ENCODE results near the gene DCP2. TPM values are rescaled to one million over a fixed set of nuclear protein-coding genes. Genes with fewer than 3 reads are reported as not detected.

DCP2 gene
- total RNA-seq, 1 donor, result 27.9 TPM

DNA sequence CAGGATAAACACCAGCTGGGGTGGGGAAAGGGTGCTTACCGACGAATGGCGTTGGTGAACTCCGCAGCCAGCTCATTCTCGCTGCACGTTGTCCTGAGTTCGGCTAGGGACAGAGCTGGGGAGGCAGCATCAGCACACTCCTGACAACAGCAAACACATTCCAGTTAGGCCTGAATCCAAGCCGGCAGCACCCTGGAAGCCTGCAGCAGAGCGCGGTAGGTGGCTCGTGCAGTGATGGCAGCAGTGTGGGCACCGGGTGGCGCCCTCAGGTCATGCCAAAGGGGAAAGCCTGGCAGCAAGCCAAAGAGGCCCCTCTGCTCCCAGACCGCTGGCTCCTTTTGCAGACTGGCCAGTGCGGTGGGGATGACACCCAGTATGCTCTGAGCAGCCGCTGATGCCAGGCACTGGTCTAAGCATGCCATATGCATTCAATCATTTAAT, 66.9 kb downstream of the DCP2 start:
- Histone ChIP-seq H3K27me3 (ENCODE audit: insufficient read depth, low read length) (no peaks in the 10 kb centered on the region), H3K27ac (ENCODE audit: low read depth, low read length) (no peak overlapping the region), H3K4me1 (ENCODE audit: insufficient read depth, low read length) (peaks cover 6% of the 10 kb centered on the region), H3K4me2 (ENCODE audit: insufficient read depth, low read length) (no peak overlapping the region), H2AFZ (ENCODE audit: low read length) (no peak overlapping the region), H3K4me3 (ENCODE audit: insufficient read depth, low read length) (no peak overlapping the region), H3K9me3 (ENCODE audit: low read depth, low read length) (no peaks in the 10 kb centered on the region), H3K36me3 (ENCODE audit: insufficient read depth, low read length) (no peaks in the 10 kb centered on the region), H3K79me2 (ENCODE audit: insufficient read depth, low read length) (no peaks in the 10 kb centered on the region), H4K20me1 (ENCODE audit: insufficient read depth, low read length) (no peaks in the 10 kb centered on the region)
- TF ChIP-seq, protein P1, sequence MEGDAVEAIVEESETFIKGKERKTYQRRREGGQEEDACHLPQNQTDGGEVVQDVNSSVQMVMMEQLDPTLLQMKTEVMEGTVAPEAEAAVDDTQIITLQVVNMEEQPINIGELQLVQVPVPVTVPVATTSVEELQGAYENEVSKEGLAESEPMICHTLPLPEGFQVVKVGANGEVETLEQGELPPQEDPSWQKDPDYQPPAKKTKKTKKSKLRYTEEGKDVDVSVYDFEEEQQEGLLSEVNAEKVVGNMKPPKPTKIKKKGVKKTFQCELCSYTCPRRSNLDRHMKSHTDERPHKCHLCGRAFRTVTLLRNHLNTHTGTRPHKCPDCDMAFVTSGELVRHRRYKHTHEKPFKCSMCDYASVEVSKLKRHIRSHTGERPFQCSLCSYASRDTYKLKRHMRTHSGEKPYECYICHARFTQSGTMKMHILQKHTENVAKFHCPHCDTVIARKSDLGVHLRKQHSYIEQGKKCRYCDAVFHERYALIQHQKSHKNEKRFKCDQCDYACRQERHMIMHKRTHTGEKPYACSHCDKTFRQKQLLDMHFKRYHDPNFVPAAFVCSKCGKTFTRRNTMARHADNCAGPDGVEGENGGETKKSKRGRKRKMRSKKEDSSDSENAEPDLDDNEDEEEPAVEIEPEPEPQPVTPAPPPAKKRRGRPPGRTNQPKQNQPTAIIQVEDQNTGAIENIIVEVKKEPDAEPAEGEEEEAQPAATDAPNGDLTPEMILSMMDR (IDR thresholded peaks at IDR 0.05; ENCODE audit: extremely low read depth, low read depth, low read length), result peak; percentile 16
- DNase-seq (ENCODE audit: insufficient read length, low spot score, missing footprints), result peak; percentile 38

DNA sequence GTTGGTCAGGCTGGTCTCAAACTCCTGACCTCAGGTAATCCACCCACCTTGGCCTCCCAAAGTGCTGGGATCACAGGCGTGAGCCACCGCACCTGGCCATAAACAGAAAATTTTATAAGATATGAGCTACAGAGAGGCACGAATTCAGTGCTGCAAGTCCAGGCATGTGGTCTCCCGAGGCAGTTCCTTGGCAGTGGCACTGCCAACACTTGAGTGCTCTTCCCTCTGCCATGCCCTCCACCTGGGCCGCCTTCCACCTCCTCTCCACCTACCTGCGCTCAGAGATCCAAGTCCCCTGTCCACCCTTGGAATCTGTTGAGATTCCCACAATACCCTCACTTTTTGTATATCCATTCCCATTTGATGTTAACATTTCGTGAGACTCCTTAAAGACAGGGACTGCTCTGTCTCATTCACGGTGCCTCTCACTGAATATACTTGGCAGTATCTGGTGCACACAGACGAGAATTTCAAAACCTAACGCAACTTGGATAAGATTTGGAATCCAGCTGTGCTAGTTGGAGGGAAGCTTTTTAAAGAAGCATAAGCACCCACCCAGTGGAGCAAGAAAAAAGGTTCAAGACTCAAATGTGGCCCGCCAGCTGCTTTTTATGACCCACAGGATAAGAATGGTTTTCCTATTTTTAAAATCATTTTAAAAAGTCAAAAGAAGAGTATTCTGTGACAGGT, 68.3 kb downstream of the DCP2 start:
- TF ChIP-seq, protein P1 (IDR thresholded peaks at IDR 0.05; ENCODE audit: extremely low read depth, low read depth, low read length), result no peak
- no peaks in the 10 kb centered on the region for H4K20me1 ChIP-seq (ENCODE audit: insufficient read depth, low read length)
- no peak overlapping the region for H3K4me2 ChIP-seq (ENCODE audit: insufficient read depth, low read length)
- H3K4me1 ChIP-seq (ENCODE audit: insufficient read depth, low read length), result peaks cover 3% of the 10 kb centered on the region
- no peaks in the 10 kb centered on the region for H3K27me3 ChIP-seq (ENCODE audit: insufficient read depth, low read length)
- H3K36me3 ChIP-seq (ENCODE audit: insufficient read depth, low read length), result no peaks in the 10 kb centered on the region
- no peaks in the 10 kb centered on the region for H3K79me2 ChIP-seq (ENCODE audit: insufficient read depth, low read length)
- no peak for DNase-seq (ENCODE audit: insufficient read length, low spot score, missing footprints)
- H2AFZ ChIP-seq (ENCODE audit: low read length), result no peak overlapping the region
- no peaks in the 10 kb centered on the region for H3K9me3 ChIP-seq (ENCODE audit: low read depth, low read length)
- no peak overlapping the region for H3K27ac ChIP-seq (ENCODE audit: low read depth, low read length)
- H3K4me3 ChIP-seq (ENCODE audit: insufficient read depth, low read length), result no peak overlapping the region

DNA sequence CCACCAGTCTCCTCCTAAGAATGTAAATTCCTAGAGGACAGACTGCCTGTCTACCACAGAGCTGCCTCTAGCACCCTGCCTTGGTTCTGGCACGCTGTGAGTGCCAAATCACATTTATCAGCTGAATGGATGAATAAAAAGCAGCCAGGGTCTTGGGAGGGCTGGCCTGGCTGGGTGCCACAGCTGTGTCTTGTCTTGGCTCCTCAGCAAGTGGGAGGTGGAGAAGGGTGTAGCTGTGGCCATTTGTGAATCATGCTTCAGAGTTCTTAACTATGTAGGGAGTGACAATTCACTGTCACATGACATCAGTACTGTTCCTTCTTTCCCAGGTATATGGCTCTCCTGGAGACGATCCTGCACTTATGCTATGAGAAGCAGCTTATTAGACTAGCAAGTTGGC, 70.6 kb downstream of the DCP2 start:
- no peaks in the 10 kb centered on the region for H4K20me1 ChIP-seq (ENCODE audit: insufficient read depth, low read length)
- no peak overlapping the region for H2AFZ ChIP-seq (ENCODE audit: low read length)
- H3K9me3 ChIP-seq (ENCODE audit: low read depth, low read length), result no peaks in the 10 kb centered on the region
- H3K4me3 ChIP-seq (ENCODE audit: insufficient read depth, low read length), result no peak overlapping the region
- H3K4me1 ChIP-seq (ENCODE audit: insufficient read depth, low read length), result peaks cover 22% of the 10 kb centered on the region
- H3K27me3 ChIP-seq (ENCODE audit: insufficient read depth, low read length), result no peaks in the 10 kb centered on the region
- TF ChIP-seq, protein P1 (IDR thresholded peaks at IDR 0.05; ENCODE audit: extremely low read depth, low read depth, low read length), result no peak
- no peak overlapping the region for H3K4me2 ChIP-seq (ENCODE audit: insufficient read depth, low read length)
- H3K36me3 ChIP-seq (ENCODE audit: insufficient read depth, low read length), result no peaks in the 10 kb centered on the region
- H3K27ac ChIP-seq (ENCODE audit: low read depth, low read length), result no peak overlapping the region
- DNase-seq (ENCODE audit: insufficient read length, low spot score, missing footprints), result peak; percentile 67
- no peaks in the 10 kb centered on the region for H3K79me2 ChIP-seq (ENCODE audit: insufficient read depth, low read length)

DNA sequence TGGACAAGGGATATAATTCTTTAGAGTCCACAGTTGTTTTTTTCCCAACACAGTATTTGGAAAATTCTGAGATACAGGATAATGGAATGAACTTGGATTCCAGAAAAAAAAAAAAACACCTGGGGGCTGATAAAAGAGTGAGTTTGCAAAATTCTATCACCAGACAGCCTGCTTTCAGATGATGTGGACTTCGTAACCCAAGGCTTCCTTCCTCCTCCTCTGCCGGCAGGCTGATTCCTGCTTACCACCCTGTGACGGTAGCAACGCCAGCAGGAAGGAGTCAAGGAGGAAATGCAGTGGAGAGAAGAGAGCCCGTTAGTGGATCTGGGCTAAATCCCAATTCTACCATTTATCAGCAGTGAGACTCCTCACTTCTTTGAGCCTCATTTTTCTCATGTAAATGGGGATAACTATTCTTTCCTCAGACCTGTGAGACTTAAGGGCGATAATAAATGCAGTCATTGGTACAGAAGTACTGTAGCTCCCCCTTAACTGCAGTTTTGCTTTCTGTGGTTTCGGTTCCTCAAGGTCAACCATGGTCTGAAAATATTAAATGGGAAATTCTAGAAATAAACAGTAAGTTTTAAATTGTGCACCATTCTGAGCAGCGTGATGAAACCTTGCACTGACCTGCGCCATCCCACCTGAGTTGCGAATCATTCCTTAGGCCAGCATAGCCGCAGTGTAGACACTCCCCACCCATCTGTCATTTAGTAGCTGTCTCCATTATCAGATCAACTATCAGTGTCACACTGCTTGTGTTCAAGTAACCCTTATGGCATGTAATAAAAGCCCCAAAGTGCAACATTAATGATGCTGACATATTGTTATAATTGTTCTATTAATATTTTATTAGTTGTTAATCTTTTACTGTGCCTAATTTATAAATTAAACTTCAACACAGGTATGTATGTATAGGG, 71.4 kb downstream of the DCP2 start:
- H3K4me3 ChIP-seq (ENCODE audit: insufficient read depth, low read length), result no peak overlapping the region
- peak; percentile 18 for DNase-seq (ENCODE audit: insufficient read length, low spot score, missing footprints)
- H3K79me2 ChIP-seq (ENCODE audit: insufficient read depth, low read length), result no peaks in the 10 kb centered on the region
- no peaks in the 10 kb centered on the region for H3K36me3 ChIP-seq (ENCODE audit: insufficient read depth, low read length)
- H4K20me1 ChIP-seq (ENCODE audit: insufficient read depth, low read length), result no peaks in the 10 kb centered on the region
- TF ChIP-seq, protein P1 (IDR thresholded peaks at IDR 0.05; ENCODE audit: extremely low read depth, low read depth, low read length), result no peak
- no peak overlapping the region for H3K27ac ChIP-seq (ENCODE audit: low read depth, low read length)
- H3K4me1 ChIP-seq (ENCODE audit: insufficient read depth, low read length), result peaks cover 28% of the 10 kb centered on the region
- H3K4me2 ChIP-seq (ENCODE audit: insufficient read depth, low read length), result no peak overlapping the region
- H3K27me3 ChIP-seq (ENCODE audit: insufficient read depth, low read length), result no peaks in the 10 kb centered on the region
- H2AFZ ChIP-seq (ENCODE audit: low read length), result no peak overlapping the region
- H3K9me3 ChIP-seq (ENCODE audit: low read depth, low read length), result no peaks in the 10 kb centered on the region

Measured in osteoblast (primary cell).